Adrenal gland (tissue), 12 donors: Measurements from ENCODE around the gene FLYWCH1. TPM values are rescaled to one million over a fixed set of nuclear protein-coding genes. Genes with fewer than 3 reads are reported as not detected.
A peak's percentile ranks its signal among the peaks of the same experiment; 100 is the strongest.

Experiments
- DNase-seq, 7 donors: peaks; one replicate each; pipeline ENCODE4 v3.0.0-alpha.2; 2019 to 2020
- H3K27ac ChIP-seq, 5 donors: fragments of 200-600 bp; sonication (generic) in 4 of 5; 1 replicate in 3 of 5; 2 replicates in 2 of 5; pipeline versions ENCODE4 v1.5.1 to v1.8.0; 2016 to 2020; ENCODE audit warnings: mild to moderate bottlenecking in 1 of 5
- H3K27me3 ChIP-seq: fragments of 200-600 bp; 2 replicates; pipeline ENCODE4 v1.8.0; 2021
- H3K36me3 ChIP-seq, 2 donors: fragments of 200-600 bp; replicated peaks in 1 of 2; 1 replicate in 1 of 2; 2 replicates in 1 of 2; pipeline versions ENCODE4 v1.5.1 to v1.8.0; 2018 to 2022
- H3K4me1 ChIP-seq, 2 donors: fragments of 200-600 bp; replicated peaks in 1 of 2; 1 replicate in 1 of 2; 2 replicates in 1 of 2; pipeline versions ENCODE4 v1.5.1 to v1.8.0; 2018 to 2021
- H3K4me3 ChIP-seq, 4 donors: fragments of 200-600 bp; sonication (generic) in 3 of 4; one replicate each; pipeline ENCODE4 v1.5.1; 2016 to 2018
- H3K9me3 ChIP-seq, 3 donors: fragments of 200-600 bp; sonication (generic) in 1 of 3; replicated peaks in 1 of 3; 1 replicate in 2 of 3; 2 replicates in 1 of 3; pipeline versions ENCODE4 v1.5.1 to v1.8.0; 2016 to 2021
- CTCF ChIP-seq, 6 experiments: fragments of 450-650 bp in 4 of 6; fragments of 200-600 bp in 2 of 6; sonication (generic) in 1 of 6; IDR thresholded peaks; 1 replicate in 5 of 6; 2 replicates in 1 of 6; pipeline versions ENCODE4 v1.5.1 to v1.8.0; 2016 to 2021; ENCODE audit warnings: antibody characterized with exemption in 6 of 6, mild to moderate bottlenecking in 2 of 6, moderate library complexity in 1 of 6
- POLR2A ChIP-seq, 2 donors: fragments of 450-650 bp; IDR thresholded peaks; one replicate each; pipeline ENCODE4 v1.6.1; 2017; ENCODE audit warnings: antibody characterized with exemption in 2 of 2, mild to moderate bottlenecking in 2 of 2, moderate library complexity in 1 of 2
- whole genome bisulfite sequencing, 4 donors: extraction: QIAGEN DNeasy Blood & Tissue Kit in 2 of 4; methylation state at CpG; one replicate each; pipeline versions ENCODE4 v1.1.5 to v1.1.7; 2013 to 2017; 5-methylcytosine and 5-hydroxymethylcytosine counted together
- intact Hi-C, 2 donors: fragments of 100-400 bp; cut with DNase I; formaldehyde crosslinking; loops; one replicate each; pipeline versions ENCODE4 v1.14.1 to v1.15.0; 2022 to 2023
- polyA plus RNA-seq, 3 donors: library from polyadenylated mRNA; stranded (reverse); fragments of 200-250 nt in 2 of 3; fragments of 350-450 nt in 1 of 3; fragmentation: Illumina TruSeq in 1 of 3; extraction: RNeasy Lipid Tissue Mini Kit (QIAGEN cat#74804) in 1 of 3; gene quantifications; one replicate each; pipeline ENCODE4 v1.2.3, GENCODE V29; 2013 to 2014
- total RNA-seq, 9 donors: library from RNA; depleted of rRNA in 4 of 9; stranded (reverse); fragments of >200 nt in 4 of 9; fragments of 120-200 nt in 1 of 9; fragmentation: NEBNext Ultra II Directional in 1 of 9; extraction: Animal tissue kit (Norgen Biotek cat#: 25700) in 1 of 9; gene quantifications; one replicate each; pipeline versions ENCODE4 v1.1.0 to v1.2.4, GENCODE V29; 2013 to 2023
- donor health status: healthy with polysubstance abuse.
- donor health status: Bipolar disorder and iron deficiency.
- donor health status: DM: yes; HTN: yes; CAD: no.
- donor health status: DM: no; HTN: no; CAD: no.
- donor health status: DM: no; HTN: no; CAD: no.
- donor health status: DM: yes; HTN: yes; CAD: no.

The FLYWCH1 gene
- total and polyA plus RNA-seq, 12 donors: 3.3 to 89.8 (median 50.4) TPM

GRCh38 chr16:2882650-2883457, 28.9 kb upstream of the FLYWCH1 start, which contains the start of gene FLYWCH2:
Gene FLYWCH2 (plus strand): TSS chr16:2883215. CDS start chr16:2896450, 13,235 bp downstream.
- WGBS, 4 donors: 0 to 1% (median 0%) methylated on average over 1 to 73 of the region's 73 CpGs
- TF ChIP-seq CTCF (IDR thresholded peaks at IDR 0.05): peak in 4 of 6 experiments; percentile 8 to 40 (median 15)
- TF ChIP-seq POLR2A (IDR thresholded peaks at IDR 0.05): peak; percentile 56 to 86
- Histone ChIP-seq H3K36me3 (no peaks in the 10 kb centered on the region), H3K4me3 (peak within 1 kb of the TSS; percentile 53 to 94 (median 84)), H3K4me1 (peaks cover 7 to 11% of the 10 kb centered on the region in 2 donors), H3K27ac (peak within 1 kb of the TSS; percentile 58 to 98 (median 97)), H3K9me3 (no peaks in the 10 kb centered on the region), H3K27me3 (no peaks in the 10 kb centered on the region)
- intact Hi-C loops: no loop called here
- peak; percentile 99 to 100 (median 99) for DNase-seq

- H3K27ac ChIP-seq: peak overlapping the region; percentile 52 to 98 (median 97)
- H3K4me1 ChIP-seq: peaks cover 7 to 11% of the 10 kb centered on the region in 2 donors
- H3K4me3 ChIP-seq: peak overlapping the region; percentile 53 to 94 (median 84)
- intact Hi-C loops: no loop called here
- no peaks in the 10 kb centered on the region for H3K36me3 ChIP-seq
- TF ChIP-seq POLR2A (IDR thresholded peaks at IDR 0.05): no peak
- TF ChIP-seq CTCF (IDR thresholded peaks at IDR 0.05): no peak
- no peaks in the 10 kb centered on the region for H3K9me3 ChIP-seq
- no peaks in the 10 kb centered on the region for H3K27me3 ChIP-seq
- DNase-seq: peak in 6 of 7 donors; percentile 41 to 67 (median 46)
- 0 to 1% (median 0%) methylated on average over 5 to 31 of the region's 31 CpGs for WGBS, 4 donors
Measured at GRCh38 chr16:2883458-2883908, 28.2 kb upstream of the FLYWCH1 start.

GRCh38 chr16:2884041-2884451, 27.7 kb upstream of the FLYWCH1 start:
- H3K4me1 ChIP-seq: peaks cover 7 to 11% of the 10 kb centered on the region in 2 donors
- peak overlapping the region in 2 of 4 donors; percentile 77 to 94 for H3K4me3 ChIP-seq
- no peaks in the 10 kb centered on the region for H3K27me3 ChIP-seq
- no peaks in the 10 kb centered on the region for H3K9me3 ChIP-seq
- intact Hi-C loops: no loop called here
- WGBS, 4 donors: 45 to 53% (median 48%) methylated on average over 14 to 18 of the region's 18 CpGs
- H3K36me3 ChIP-seq: no peaks in the 10 kb centered on the region
- H3K27ac ChIP-seq: peak overlapping the region; percentile 52 to 98 (median 97)
- TF ChIP-seq POLR2A (IDR thresholded peaks at IDR 0.05) (peak in 1 of 2 donors; percentile 16), CTCF (IDR thresholded peaks at IDR 0.05) (no peak)
- DNase-seq: peak in 2 of 7 donors; percentile 53 to 60

GRCh38 chr16:2894231-2894630, 17.5 kb upstream of the FLYWCH1 start:
- Histone ChIP-seq H3K36me3 (peaks cover 0 to 14% of the 10 kb centered on the region in 2 donors), H3K27ac (no peak overlapping the region), H3K27me3 (no peaks in the 10 kb centered on the region), H3K4me3 (no peak overlapping the region), H3K4me1 (peaks cover 0 to 5% of the 10 kb centered on the region in 2 donors), H3K9me3 (no peaks in the 10 kb centered on the region)
- WGBS, 4 donors: 88 to 95% (median 92%) methylated on average over 20 to 31 of the region's 31 CpGs
- peak in 1 of 7 donors; percentile 17 for DNase-seq
- intact Hi-C loops: no loop called here
- TF ChIP-seq POLR2A (IDR thresholded peaks at IDR 0.05) (no peak), CTCF (IDR thresholded peaks at IDR 0.05) (no peak)
